ENCODE results near the gene ST3GAL5. TPM values are rescaled to one million over a fixed set of nuclear protein-coding genes. Genes with fewer than 3 reads are reported as not detected.

Gene ST3GAL5
- total RNA-seq, 5 donors from 2014 or later (not counting 1 experiment from before 2014, with no cell fraction given), result 22.8 to 56.2 (median 31.9) TPM

- POLR2A ChIA-PET, result interaction anchor here in 1 of 2 donors (0.6 kb wide), 1 partner anchor 807 kb away, joined by 3 read pairs; no protein-coding TSS in a partner anchor
- H3K4me1 ChIP-seq (ENCODE audit: control insufficient read depth in 1 of 2, extremely low read depth in 1 of 2, insufficient read depth in 2 of 2, low read length in 2 of 2), result no peaks in the 10 kb centered on the region
- CTCF ChIA-PET, result no interaction called here
- Mint-ChIP-seq H3K9me3 (no peaks in the 10 kb centered on the region), H3K27me3 (peaks cover 18 to 38% of the 10 kb centered on the region in 2 donors), H3K4me3 (no peak overlapping the region), H3K4me1 (no peaks in the 10 kb centered on the region), H3K27ac (no peak overlapping the region), H3K36me3 (no peaks in the 10 kb centered on the region)
- H3K36me3 ChIP-seq (ENCODE audit: control insufficient read depth in 2 of 2, extremely low read depth in 1 of 2, insufficient read depth in 1 of 2, low read length in 1 of 2), result no peaks in the 10 kb centered on the region
- H3K27me3 ChIP-seq (replicated peaks in 1 of 2; ENCODE audit: control insufficient read depth in 2 of 2, extremely low read depth in 1 of 2, insufficient read depth in 2 of 2, low read length in 1 of 2), result peaks cover 0 to 48% of the 10 kb centered on the region in 2 experiments
- no peak overlapping the region for H3K4me3 ChIP-seq (ENCODE audit: control insufficient read depth in 1 of 2, extremely low read depth in 1 of 2, low read length in 1 of 2)
- 69% methylated on average over 9 of the region's 14 CpGs for WGBS (ENCODE audit: insufficient coverage)
- no peaks in the 10 kb centered on the region for H3K9me3 ChIP-seq
- no peak for DNase-seq
- H3K27ac ChIP-seq (ENCODE audit: low read length), result no peak overlapping the region
- no peak for ATAC-seq (replicated peaks in 1 of 4)
These were observed 94.2 kb downstream of the ST3GAL5 start for GRCh38 chr2:85794491-85795121.

DNA sequence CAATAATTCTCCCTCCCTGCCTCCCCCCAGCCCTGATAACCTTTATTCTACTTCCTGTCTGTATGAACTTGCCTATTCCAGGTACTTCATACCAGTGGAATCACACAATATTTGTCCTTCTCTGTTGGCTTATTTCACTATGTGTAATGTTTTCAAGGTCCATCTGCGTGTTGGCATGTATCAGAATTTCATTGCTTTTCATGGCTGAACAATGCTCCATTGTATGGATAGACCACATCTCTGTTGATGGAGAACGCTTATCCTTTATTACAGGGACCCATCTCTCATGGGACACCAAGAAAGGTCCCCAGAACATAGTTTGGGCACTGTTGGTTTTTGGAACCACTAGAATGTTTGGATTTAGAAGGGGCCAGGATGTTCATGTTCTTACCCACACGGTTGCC, 94.8 kb downstream of the ST3GAL5 start:
- POLR2A ChIA-PET, result no interaction called here
- Mint-ChIP-seq H3K4me3 (no peak overlapping the region), H3K27ac (no peak overlapping the region), H3K27me3 (peaks cover 16 to 37% of the 10 kb centered on the region in 2 donors), H3K4me1 (no peaks in the 10 kb centered on the region), H3K9me3 (no peaks in the 10 kb centered on the region), H3K36me3 (no peaks in the 10 kb centered on the region)
- Histone ChIP-seq H3K27me3 (replicated peaks in 1 of 2; ENCODE audit: control insufficient read depth in 2 of 2, extremely low read depth in 1 of 2, insufficient read depth in 2 of 2, low read length in 1 of 2) (peaks cover 0 to 42% of the 10 kb centered on the region in 2 experiments), H3K4me1 (ENCODE audit: control insufficient read depth in 1 of 2, extremely low read depth in 1 of 2, insufficient read depth in 2 of 2, low read length in 2 of 2) (no peaks in the 10 kb centered on the region), H3K27ac (ENCODE audit: low read length) (no peak overlapping the region), H3K4me3 (ENCODE audit: control insufficient read depth in 1 of 2, extremely low read depth in 1 of 2, low read length in 1 of 2) (no peak overlapping the region), H3K9me3 (no peaks in the 10 kb centered on the region), H3K36me3 (ENCODE audit: control insufficient read depth in 2 of 2, extremely low read depth in 1 of 2, insufficient read depth in 1 of 2, low read length in 1 of 2) (no peaks in the 10 kb centered on the region)
- DNase-seq, result no peak
- 80% methylated on average over 2 of the region's 3 CpGs for whole genome bisulfite sequencing (ENCODE audit: insufficient coverage)
- no peak for ATAC-seq (replicated peaks in 1 of 4)
- CTCF ChIA-PET, result no interaction called here

DNA sequence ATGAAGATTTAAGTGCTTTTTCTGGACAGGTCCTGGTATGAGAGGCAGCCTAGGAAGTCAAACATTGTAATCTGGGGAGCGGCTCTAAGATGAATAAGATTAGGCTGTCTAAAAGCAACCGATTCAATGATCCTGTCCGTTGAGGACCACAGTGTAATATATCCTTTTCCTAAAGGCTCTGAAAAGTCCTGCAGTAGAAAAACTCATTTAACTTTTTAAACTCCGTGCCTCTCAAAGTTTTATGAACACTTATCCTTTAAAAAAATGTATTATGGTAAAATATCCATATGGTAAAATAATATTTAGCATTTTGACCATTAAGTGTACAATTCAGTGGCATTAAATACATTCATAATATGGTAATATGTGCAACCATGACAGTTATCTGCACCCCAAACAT, 95.2 kb downstream of the ST3GAL5 start:
- H3K36me3 Mint-ChIP-seq, result no peaks in the 10 kb centered on the region
- ATAC-seq (replicated peaks in 1 of 4) (no peak), DNase-seq (no peak)
- H3K27ac Mint-ChIP-seq, result no peak overlapping the region
- ChIA-PET POLR2A (no interaction called here), CTCF (no interaction called here)
- Histone ChIP-seq H3K4me3 (ENCODE audit: control insufficient read depth in 1 of 2, extremely low read depth in 1 of 2, low read length in 1 of 2) (no peak overlapping the region), H3K27ac (ENCODE audit: low read length) (no peak overlapping the region), H3K4me1 (ENCODE audit: control insufficient read depth in 1 of 2, extremely low read depth in 1 of 2, insufficient read depth in 2 of 2, low read length in 2 of 2) (no peaks in the 10 kb centered on the region), H3K9me3 (no peaks in the 10 kb centered on the region), H3K36me3 (ENCODE audit: control insufficient read depth in 2 of 2, extremely low read depth in 1 of 2, insufficient read depth in 1 of 2, low read length in 1 of 2) (no peaks in the 10 kb centered on the region), H3K27me3 (replicated peaks in 1 of 2; ENCODE audit: control insufficient read depth in 2 of 2, extremely low read depth in 1 of 2, insufficient read depth in 2 of 2, low read length in 1 of 2) (peaks cover 0 to 42% of the 10 kb centered on the region in 2 experiments)
- H3K9me3 Mint-ChIP-seq, result no peaks in the 10 kb centered on the region
- H3K27me3 Mint-ChIP-seq, result peaks cover 16 to 35% of the 10 kb centered on the region in 2 donors
- no peaks in the 10 kb centered on the region for H3K4me1 Mint-ChIP-seq
- 100% methylated on average over 1 of the region's 4 CpGs for WGBS (ENCODE audit: insufficient coverage)
- H3K4me3 Mint-ChIP-seq, result no peak overlapping the region

DNA sequence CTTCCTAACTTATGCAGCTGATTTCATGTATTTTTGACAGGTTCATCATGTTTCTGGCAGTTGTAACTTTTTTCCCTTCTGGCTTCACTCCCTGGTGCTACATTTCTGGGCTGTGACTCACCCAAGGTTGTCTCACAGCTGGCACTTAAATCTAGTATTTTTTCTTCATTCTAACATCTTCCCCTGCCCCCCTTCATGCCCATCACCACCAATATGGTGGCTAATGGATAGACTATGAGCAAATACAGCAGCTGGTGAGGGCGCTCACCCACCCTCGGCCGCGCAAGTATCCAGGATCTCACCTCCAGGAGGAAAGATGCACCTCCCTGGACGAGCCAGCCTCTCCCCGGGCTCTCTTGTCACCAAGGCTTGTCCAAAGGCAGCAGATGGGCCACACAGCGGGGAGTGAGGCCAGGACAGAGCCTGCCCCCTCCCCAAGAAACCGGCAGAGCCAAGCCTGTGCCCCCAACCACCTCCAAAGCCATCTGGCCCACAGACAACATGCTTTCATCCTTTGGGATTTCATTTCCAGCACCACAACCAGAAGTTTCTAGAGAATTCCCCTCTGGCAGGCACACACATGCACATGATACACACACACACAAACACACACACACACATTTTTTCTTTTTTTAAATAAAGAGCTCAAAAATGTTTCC, 95.9 kb downstream of the ST3GAL5 start:
- peak overlapping the region in 1 of 2 donors; percentile 30 for H3K27ac Mint-ChIP-seq
- H3K27me3 Mint-ChIP-seq, result peaks cover 10 to 33% of the 10 kb centered on the region in 2 donors
- H3K27me3 ChIP-seq (replicated peaks in 1 of 2; ENCODE audit: control insufficient read depth in 2 of 2, extremely low read depth in 1 of 2, insufficient read depth in 2 of 2, low read length in 1 of 2), result peaks cover 0 to 42% of the 10 kb centered on the region in 2 experiments
- no peaks in the 10 kb centered on the region for H3K9me3 ChIP-seq
- DNase-seq (no peak), ATAC-seq (replicated peaks in 1 of 4) (no peak)
- no peak overlapping the region for H3K4me3 Mint-ChIP-seq
- H3K36me3 ChIP-seq (ENCODE audit: control insufficient read depth in 2 of 2, extremely low read depth in 1 of 2, insufficient read depth in 1 of 2, low read length in 1 of 2), result no peaks in the 10 kb centered on the region
- H3K9me3 Mint-ChIP-seq, result no peaks in the 10 kb centered on the region
- H3K4me3 ChIP-seq (ENCODE audit: control insufficient read depth in 1 of 2, extremely low read depth in 1 of 2, low read length in 1 of 2), result no peak overlapping the region
- CTCF ChIA-PET, result no interaction called here
- H3K27ac ChIP-seq (ENCODE audit: low read length), result no peak overlapping the region
- no peaks in the 10 kb centered on the region for H3K36me3 Mint-ChIP-seq
- H3K4me1 Mint-ChIP-seq, result no peaks in the 10 kb centered on the region
- 76% methylated on average over 8 of the region's 8 CpGs for WGBS (ENCODE audit: insufficient coverage)
- POLR2A ChIA-PET, result no interaction called here
- H3K4me1 ChIP-seq (ENCODE audit: control insufficient read depth in 1 of 2, extremely low read depth in 1 of 2, insufficient read depth in 2 of 2, low read length in 2 of 2), result no peaks in the 10 kb centered on the region

DNA sequence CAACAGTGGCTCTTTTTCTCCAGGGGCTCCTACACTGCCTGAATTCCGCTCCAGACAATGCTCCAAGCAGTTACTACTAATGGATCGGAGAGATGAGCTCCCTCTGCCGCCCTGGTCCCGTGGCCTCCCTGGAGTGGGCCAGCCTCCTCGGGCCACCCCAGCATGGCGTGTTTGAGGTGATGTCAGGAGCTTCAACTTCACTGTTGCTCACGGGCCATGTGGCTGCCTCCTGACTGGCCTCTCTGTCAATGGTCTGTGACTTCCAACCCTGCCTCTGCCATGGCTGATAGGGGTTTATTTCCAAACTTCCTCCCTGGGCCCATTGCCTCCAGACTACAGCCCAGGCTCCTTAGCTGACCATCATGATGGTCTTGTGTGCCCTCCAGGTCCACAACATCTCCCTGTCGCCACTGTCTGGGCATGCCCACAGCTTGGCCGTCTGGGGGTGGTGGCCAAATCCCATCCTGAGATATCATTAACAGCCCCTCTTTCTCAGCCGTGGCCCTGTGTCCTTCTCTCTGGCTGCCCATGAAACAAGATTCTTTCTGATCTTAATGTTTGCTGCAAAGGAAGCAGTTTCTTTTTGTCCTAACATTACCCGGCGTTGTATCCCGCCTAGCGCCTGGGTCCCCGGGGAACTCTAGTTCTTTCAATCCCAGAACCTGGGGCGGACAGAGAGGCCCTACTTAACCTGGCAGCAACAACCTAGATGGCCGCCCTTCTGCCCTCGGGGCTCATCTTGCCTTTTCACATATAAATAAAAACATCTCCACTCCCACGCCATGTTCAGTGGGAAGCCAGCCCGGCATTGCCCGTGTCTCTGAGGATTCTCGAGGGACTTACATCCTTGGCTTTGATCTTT, 96.9 kb downstream of the ST3GAL5 start:
- DNase-seq (no peak), ATAC-seq (replicated peaks in 1 of 4) (no peak)
- no peaks in the 10 kb centered on the region for H3K36me3 ChIP-seq (ENCODE audit: control insufficient read depth in 2 of 2, extremely low read depth in 1 of 2, insufficient read depth in 1 of 2, low read length in 1 of 2)
- H3K4me3 ChIP-seq (ENCODE audit: control insufficient read depth in 1 of 2, extremely low read depth in 1 of 2, low read length in 1 of 2), result no peak overlapping the region
- Mint-ChIP-seq H3K9me3 (no peaks in the 10 kb centered on the region), H3K27ac (no peak overlapping the region), H3K4me1 (no peaks in the 10 kb centered on the region), H3K36me3 (no peaks in the 10 kb centered on the region), H3K27me3 (peaks cover 9 to 25% of the 10 kb centered on the region in 2 donors), H3K4me3 (no peak overlapping the region)
- ChIA-PET CTCF (no interaction called here), POLR2A (no interaction called here)
- no peaks in the 10 kb centered on the region for H3K9me3 ChIP-seq
- peaks cover 0 to 45% of the 10 kb centered on the region in 2 experiments for H3K27me3 ChIP-seq (replicated peaks in 1 of 2; ENCODE audit: control insufficient read depth in 2 of 2, extremely low read depth in 1 of 2, insufficient read depth in 2 of 2, low read length in 1 of 2)
- H3K4me1 ChIP-seq (ENCODE audit: control insufficient read depth in 1 of 2, extremely low read depth in 1 of 2, insufficient read depth in 2 of 2, low read length in 2 of 2), result no peaks in the 10 kb centered on the region
- WGBS (ENCODE audit: insufficient coverage), result 85% methylated on average over 15 of the region's 22 CpGs
- no peak overlapping the region for H3K27ac ChIP-seq (ENCODE audit: low read length)

- no peak for ATAC-seq (replicated peaks in 1 of 4)
- Histone ChIP-seq H3K36me3 (ENCODE audit: control insufficient read depth in 2 of 2, extremely low read depth in 1 of 2, insufficient read depth in 1 of 2, low read length in 1 of 2) (no peaks in the 10 kb centered on the region), H3K27ac (ENCODE audit: low read length) (no peak overlapping the region), H3K4me1 (ENCODE audit: control insufficient read depth in 1 of 2, extremely low read depth in 1 of 2, insufficient read depth in 2 of 2, low read length in 2 of 2) (peaks cover 0 to 3% of the 10 kb centered on the region in 2 experiments), H3K4me3 (ENCODE audit: control insufficient read depth in 1 of 2, extremely low read depth in 1 of 2, low read length in 1 of 2) (no peak overlapping the region), H3K9me3 (no peaks in the 10 kb centered on the region), H3K27me3 (replicated peaks in 1 of 2; ENCODE audit: control insufficient read depth in 2 of 2, extremely low read depth in 1 of 2, insufficient read depth in 2 of 2, low read length in 1 of 2) (peaks cover 0 to 47% of the 10 kb centered on the region in 2 experiments)
- Mint-ChIP-seq H3K27me3 (peaks cover 9 to 28% of the 10 kb centered on the region in 2 donors), H3K27ac (no peak overlapping the region), H3K4me1 (no peaks in the 10 kb centered on the region), H3K36me3 (no peaks in the 10 kb centered on the region), H3K9me3 (no peaks in the 10 kb centered on the region), H3K4me3 (no peak overlapping the region)
- 59% methylated on average over 11 of the region's 12 CpGs for WGBS (ENCODE audit: insufficient coverage)
- DNase-seq, result no peak
- ChIA-PET POLR2A (no interaction called here), CTCF (interaction anchor here in 1 of 2 donors (0.6 kb wide), 1 partner anchor 13 kb away, joined by 3 read pairs; no protein-coding TSS in a partner anchor)
These were observed 98.1 kb downstream of the ST3GAL5 start for GRCh38 chr2:85790499-85791188.

Data from T-cell (primary cell).